HUES6 (cell line): ENCODE measurements around the gene ATP5PO.
"Not testable (repeated sequence)": the region's sequence is repeated elsewhere in the genome, so short reads cannot be mapped to it uniquely, and the experiment has no call there.

Experiments used
- H3K27ac ChIP-seq: 2 replicates; pipeline ENCODE4 v1.7.0; 2013; ENCODE audit warnings: low read depth, mild to moderate bottlenecking, low read length, inconsistent platforms
- H3K27me3 ChIP-seq: 2 replicates; pipeline ENCODE4 v1.6.1; 2013; ENCODE audit warnings: low read length; ENCODE audit not compliant: control insufficient read depth, insufficient read depth
- H3K36me3 ChIP-seq: 2 replicates; pipeline ENCODE4 v1.6.1; 2013; ENCODE audit warnings: low read length; ENCODE audit not compliant: control insufficient read depth, insufficient read depth
- H3K4me1 ChIP-seq: 2 replicates; pipeline ENCODE4 v1.6.1; 2013; ENCODE audit warnings: low read length; ENCODE audit not compliant: control insufficient read depth, insufficient read depth
- H3K4me3 ChIP-seq: 2 replicates; pipeline ENCODE4 v1.5.1; 2013; ENCODE audit warnings: low read depth, low read length
- H3K9ac ChIP-seq: one replicate; pipeline ENCODE4 v1.6.1; 2013; ENCODE audit warnings: mild to moderate bottlenecking, low read length
- H3K9me3 ChIP-seq: 2 replicates; pipeline ENCODE4 v1.6.1; 2013; ENCODE audit warnings: low read depth, low read length; ENCODE audit not compliant: control insufficient read depth, insufficient read depth

Gene ATP5PO

DNA sequence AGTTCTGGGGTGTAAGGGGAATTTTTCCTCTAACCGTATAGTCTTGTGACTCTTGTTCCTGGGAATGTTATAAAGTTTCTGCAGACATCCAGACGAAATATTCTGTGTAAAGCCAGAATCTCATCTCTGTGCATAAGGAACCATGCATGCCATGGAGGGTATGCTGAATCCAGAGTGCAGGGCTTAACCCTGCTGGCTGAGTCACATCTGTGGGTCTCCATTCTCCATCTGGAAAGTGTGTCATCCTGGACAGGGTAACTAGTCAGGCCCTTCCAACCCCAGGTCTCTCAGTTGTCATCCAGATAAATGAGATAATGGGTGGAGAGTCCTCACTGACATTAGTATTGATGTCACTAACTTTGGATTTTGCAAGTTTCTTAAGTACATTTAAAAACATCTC, 48.8 kb downstream of the ATP5PO start:
- Histone ChIP-seq H3K4me1 (no peaks in the 10 kb centered on the region), H3K9ac (no peak overlapping the region), H3K4me3 (no peak overlapping the region), H3K9me3 (no peaks in the 10 kb centered on the region), H3K27me3 (no peaks in the 10 kb centered on the region), H3K36me3 (no peaks in the 10 kb centered on the region), H3K27ac (no peak overlapping the region)

DNA sequence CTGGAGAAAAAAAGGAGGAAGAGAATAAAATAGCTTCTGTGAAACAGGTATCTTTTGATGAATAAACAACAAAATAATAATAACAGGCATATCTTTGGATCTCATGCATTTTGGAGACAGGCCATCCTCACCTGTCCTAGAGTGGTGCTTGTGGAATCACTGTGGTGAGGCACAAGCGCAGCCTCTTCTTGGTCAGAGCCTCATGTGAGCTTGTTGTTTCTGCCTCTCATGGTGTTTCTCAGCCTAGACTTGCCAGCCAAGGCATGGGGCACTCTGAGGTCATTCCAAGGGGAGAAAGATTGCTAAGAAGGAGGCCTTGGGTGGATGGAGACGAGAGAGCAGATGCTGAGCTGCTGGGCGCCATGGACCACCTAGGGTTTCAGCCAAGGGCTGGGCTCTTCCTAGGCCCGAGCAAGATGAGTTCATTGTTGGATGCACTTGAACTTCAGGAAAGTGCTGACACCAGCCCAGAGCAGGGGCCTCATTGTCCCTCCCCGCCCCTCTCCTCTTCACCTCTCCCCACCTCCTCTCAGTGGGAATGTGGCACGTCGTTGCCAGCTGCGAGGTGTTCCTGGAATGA, 49.5 kb downstream of the ATP5PO start:
- no peaks in the 10 kb centered on the region for H3K27me3 ChIP-seq
- no peaks in the 10 kb centered on the region for H3K36me3 ChIP-seq
- no peak overlapping the region for H3K27ac ChIP-seq
- no peaks in the 10 kb centered on the region for H3K4me1 ChIP-seq
- H3K9me3 ChIP-seq = no peaks in the 10 kb centered on the region
- no peak overlapping the region for H3K9ac ChIP-seq
- no peak overlapping the region for H3K4me3 ChIP-seq

DNA sequence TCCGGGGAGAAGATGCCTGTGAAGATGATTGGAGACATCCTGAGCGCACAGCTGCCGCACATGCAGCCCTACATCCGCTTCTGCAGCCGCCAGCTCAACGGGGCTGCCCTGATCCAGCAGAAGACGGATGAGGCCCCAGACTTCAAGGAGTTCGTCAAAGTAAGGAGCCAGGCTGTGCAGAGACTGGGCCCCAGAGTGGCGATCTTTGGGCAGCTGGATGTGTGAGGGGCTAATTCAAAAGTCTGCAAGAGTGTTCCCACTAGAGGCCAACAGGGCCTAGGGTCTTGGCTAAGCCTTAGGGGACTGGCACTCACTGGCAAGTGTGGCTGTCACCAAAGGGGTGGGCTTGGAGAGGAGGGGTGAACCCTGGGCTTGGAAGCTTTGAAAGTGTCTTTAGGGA, 50.4 kb downstream of the ATP5PO start:
- H3K36me3 ChIP-seq = no peaks in the 10 kb centered on the region
- H3K27me3 ChIP-seq = no peaks in the 10 kb centered on the region
- H3K9me3 ChIP-seq = no peaks in the 10 kb centered on the region
- no peak overlapping the region for H3K9ac ChIP-seq
- H3K4me3 ChIP-seq = no peak overlapping the region
- no peak overlapping the region for H3K27ac ChIP-seq
- no peaks in the 10 kb centered on the region for H3K4me1 ChIP-seq

DNA sequence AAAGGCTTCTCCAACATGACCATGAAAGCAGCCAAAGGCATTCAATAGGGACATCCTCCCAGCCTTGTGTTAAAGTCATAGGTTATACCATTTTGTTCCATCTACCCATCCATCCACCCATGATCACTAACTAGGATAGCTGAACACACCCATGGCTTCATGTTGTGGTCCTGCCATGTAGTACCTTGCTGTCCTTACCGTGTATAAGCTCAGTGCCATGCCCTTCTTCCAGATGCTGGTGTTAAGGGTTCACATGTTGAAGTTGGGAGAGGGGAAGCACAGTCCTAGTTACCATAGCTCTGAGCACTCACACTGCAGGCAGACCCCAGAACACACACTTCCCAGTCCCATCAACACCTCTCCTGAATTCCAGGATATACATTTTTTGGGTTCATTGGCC, 51.5 kb downstream of the ATP5PO start:
- Histone ChIP-seq H3K9me3 (no peaks in the 10 kb centered on the region), H3K4me3 (no peak overlapping the region), H3K27ac (no peak overlapping the region)

GRCh38 chr21:33863191-33863590, 52.4 kb downstream of the ATP5PO start:
- H3K9me3 ChIP-seq, H3K27ac ChIP-seq, H3K4me3 ChIP-seq, H3K36me3 ChIP-seq, H3K27me3 ChIP-seq, H3K9ac ChIP-seq: not testable (repeated sequence)
- peaks cover 17% of the 10 kb centered on the region for H3K4me1 ChIP-seq

More for the DNA sequence above, 51.5 kb downstream of the ATP5PO start:
- Histone ChIP-seq H3K36me3 (no peaks in the 10 kb centered on the region), H3K4me1 (peaks cover 7% of the 10 kb centered on the region; the same call in 1 of the 2 replicates), H3K27me3 (no peaks in the 10 kb centered on the region), H3K9ac (no peak overlapping the region)

DNA sequence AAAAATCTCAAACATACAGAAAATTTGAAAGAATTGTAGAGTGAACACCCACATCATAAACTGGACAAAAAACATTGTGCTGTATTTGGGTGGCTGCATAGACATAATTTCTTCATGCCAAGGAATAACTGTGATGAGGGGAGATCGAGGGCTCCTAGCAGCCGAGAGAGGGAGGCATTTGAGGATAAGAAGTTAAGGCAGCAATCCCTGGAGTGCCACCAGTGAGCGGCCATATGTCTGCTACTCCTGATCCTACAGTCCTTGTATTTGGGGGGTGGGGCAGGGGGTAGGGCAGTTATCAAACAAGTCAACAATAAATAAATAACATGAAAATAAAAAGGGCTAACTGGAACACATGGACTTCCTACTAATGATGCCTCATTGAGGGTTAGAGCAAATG, 54.5 kb downstream of the ATP5PO start:
- Histone ChIP-seq H3K27ac (no peak overlapping the region), H3K4me3 (no peak overlapping the region), H3K9me3 (no peaks in the 10 kb centered on the region), H3K9ac (no peak overlapping the region), H3K27me3 (no peaks in the 10 kb centered on the region), H3K4me1 (peaks cover 25% of the 10 kb centered on the region), H3K36me3 (no peaks in the 10 kb centered on the region)

DNA sequence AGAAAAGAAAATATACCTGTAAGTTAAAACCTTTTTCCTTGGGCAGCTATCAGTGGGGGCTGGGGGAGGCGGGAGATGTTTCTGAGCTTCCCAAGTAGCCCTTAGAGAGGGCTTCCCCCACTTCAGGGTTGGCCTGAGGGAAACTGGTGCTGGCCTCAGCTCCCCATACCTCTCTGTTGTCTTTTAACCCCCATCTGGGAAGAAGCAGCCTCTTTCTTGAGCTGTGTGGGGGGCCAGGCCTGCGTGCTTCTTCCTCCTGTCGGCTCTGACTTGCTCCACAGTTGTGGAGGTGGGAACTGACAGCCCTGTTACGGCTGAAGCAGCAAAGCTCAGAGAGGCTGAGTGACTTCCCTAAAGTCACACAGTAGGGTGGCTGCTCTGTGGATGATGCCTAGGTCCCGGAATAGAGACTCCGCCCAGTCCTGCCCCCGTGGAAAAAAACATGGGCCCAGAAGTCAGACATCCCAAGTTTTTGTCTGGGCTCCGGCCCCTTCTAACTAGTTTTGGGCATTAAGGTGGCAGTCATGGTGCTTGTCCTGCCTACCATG, 55.2 kb downstream of the ATP5PO start:
- Histone ChIP-seq H3K36me3 (no peaks in the 10 kb centered on the region), H3K9ac (no peak overlapping the region), H3K9me3 (no peaks in the 10 kb centered on the region), H3K27ac (no peak overlapping the region), H3K4me3 (no peak overlapping the region), H3K27me3 (no peaks in the 10 kb centered on the region), H3K4me1 (peaks cover 25% of the 10 kb centered on the region)

DNA sequence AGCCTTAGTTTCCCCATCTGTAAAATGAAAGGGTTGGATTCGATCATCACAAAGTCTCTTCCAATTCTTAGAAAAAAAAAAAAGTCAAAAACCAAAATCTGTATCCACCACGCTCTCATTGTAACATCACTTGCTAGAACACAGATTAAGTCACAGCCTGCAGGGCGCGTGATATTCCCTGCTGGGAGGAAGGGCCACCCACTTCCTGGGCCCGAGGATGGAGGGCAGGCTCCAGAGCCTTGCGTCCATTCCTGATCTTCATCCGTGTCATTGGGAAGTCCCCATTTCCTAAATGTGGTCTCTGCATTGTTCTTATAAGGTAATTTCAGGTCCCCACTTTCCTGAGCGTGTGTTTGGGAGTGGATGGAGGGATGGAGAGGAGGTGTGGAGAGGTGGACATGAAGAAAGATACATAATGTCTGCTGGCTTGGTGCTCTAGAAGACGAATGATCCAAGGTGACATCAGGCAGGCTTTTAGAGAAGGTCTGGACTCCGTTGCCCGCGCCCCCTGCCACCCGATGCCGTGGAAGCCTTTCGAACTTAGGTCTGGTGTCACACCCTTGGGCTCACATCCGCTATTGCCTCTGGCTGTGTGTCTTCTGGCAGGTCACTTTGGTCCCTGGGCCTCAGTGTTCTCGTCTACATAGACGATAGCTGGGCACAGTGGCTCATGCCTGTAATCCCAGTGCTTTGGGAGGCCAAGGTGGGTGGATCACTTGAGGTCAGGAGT, 56.1 kb downstream of the ATP5PO start:
- Histone ChIP-seq H3K9ac (no peak overlapping the region), H3K36me3 (no peaks in the 10 kb centered on the region), H3K27ac (no peak overlapping the region), H3K4me1 (peaks cover 25% of the 10 kb centered on the region), H3K4me3 (no peak overlapping the region), H3K27me3 (no peaks in the 10 kb centered on the region), H3K9me3 (no peaks in the 10 kb centered on the region)

DNA sequence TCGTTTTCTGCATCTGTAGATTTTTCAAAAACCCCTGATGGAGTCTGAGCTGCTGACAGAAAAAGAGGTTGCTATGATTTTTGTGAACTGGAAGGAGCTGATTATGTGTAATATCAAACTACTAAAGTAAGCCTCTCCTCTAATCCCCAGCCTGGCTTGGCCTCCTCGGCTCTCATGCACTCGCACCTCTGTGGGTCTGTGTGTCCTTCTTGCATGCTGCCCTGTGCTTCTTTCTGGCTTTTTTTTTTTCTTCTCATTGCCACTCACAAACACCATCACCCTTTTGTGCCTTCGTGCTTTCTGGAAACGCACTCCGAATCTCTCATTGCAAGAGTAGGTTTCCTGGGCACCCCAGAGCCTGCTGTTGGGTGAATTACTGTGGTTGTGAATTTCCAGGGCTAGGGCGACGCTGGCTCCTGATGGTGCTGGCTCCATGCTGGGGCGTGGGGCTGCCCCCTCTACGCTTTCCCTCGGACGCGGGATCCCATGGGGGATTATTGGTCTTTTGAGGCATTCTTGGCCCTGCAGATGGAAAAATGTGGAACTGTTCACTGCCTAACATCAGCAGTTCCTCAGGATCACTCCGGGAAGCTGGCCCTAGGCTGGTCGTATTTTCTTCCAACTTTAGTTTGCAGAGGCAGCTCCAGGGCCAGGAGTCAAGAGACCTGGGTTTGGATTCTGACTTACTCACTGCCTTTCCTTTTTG, 56.8 kb downstream of the ATP5PO start:
- H3K27me3 ChIP-seq = no peaks in the 10 kb centered on the region
- peaks cover 25% of the 10 kb centered on the region for H3K4me1 ChIP-seq
- no peak overlapping the region for H3K9ac ChIP-seq
- H3K4me3 ChIP-seq = no peak overlapping the region
- H3K9me3 ChIP-seq = no peaks in the 10 kb centered on the region
- no peak overlapping the region for H3K27ac ChIP-seq
- no peaks in the 10 kb centered on the region for H3K36me3 ChIP-seq

DNA sequence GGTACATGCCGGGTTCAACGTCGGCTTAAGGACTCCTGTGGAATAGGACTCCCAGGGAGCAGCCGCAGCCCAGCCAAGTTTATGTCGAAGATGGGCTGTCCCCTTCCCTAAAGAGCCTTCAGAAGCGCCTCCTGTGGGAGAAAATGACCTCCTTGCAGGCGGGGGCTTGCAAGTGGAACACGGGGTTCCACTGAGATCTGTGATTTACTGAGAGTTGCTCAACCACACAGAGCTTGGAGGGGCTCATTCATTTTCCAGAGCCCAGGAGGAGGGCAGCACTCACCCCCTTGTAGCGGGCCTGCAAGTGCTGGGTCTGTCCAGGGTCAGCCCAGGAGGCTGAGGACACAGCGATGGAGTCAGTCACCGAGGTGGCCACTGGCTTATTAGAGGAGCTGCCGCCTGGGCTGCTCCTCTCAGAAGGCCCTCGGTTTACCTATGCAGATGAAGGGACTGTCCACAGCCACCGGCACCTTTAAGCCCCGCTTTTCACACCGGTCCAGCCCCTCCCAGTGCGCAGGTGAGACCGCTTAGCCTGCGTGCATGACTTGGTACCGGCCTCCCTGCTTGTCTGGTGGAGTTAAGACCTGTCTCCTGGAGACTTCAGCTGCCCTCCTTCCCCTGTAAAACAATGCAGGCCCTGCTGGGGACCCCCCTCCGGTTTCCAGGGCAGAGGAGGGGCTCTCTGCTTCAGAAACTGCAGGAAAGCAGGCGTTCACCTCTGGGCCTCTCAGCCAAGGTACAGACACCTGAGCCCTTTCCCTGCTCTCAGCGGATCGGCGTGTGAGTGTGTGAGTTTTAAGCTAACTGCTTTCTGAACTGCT, 57.5 kb downstream of the ATP5PO start:
- H3K36me3 ChIP-seq = no peaks in the 10 kb centered on the region
- no peaks in the 10 kb centered on the region for H3K27me3 ChIP-seq
- no peak overlapping the region for H3K4me3 ChIP-seq
- H3K9me3 ChIP-seq = no peaks in the 10 kb centered on the region
- H3K4me1 ChIP-seq = peaks cover 25% of the 10 kb centered on the region
- H3K9ac ChIP-seq = no peak overlapping the region
- H3K27ac ChIP-seq = no peak overlapping the region
